ENCODE data around the gene MBD6. TPM values are rescaled to one million over a fixed set of nuclear protein-coding genes. Genes with fewer than 3 reads are reported as not detected.
"Not testable (repeated sequence)": the region's sequence is repeated elsewhere in the genome, so short reads cannot be mapped to it uniquely, and the experiment has no call there.

Gene MBD6
- total RNA-seq, 4 donors from 2014 or later: 5.5 to 20.3 (median 12.9) TPM

GRCh38 chr12:57488402-57489156, 34.0 kb upstream of the MBD6 start:
- intact Hi-C loops (cut with DNase I; ENCODE audit: low total_unique reads): loop anchor here (1.0 to 2.0 kb wide), 2 partner anchors 32 to 58 kb away; partner anchors contain the start of genes DCTN2 and DDIT3
- H3K27ac ChIP-seq: peak overlapping the region; percentile 83 to 86 (median 84)
- ATAC-seq: no peak

GRCh38 chr12:57489157-57489641, 33.4 kb upstream of the MBD6 start:
- TF ChIP-seq POLR2A (IDR thresholded peaks at IDR 0.05) (no peak), CTCF (IDR thresholded peaks at IDR 0.05 in 4 of 5, conservative IDR thresholded peaks at IDR 0.05 in 1 of 5) (no peak)
- intact Hi-C loops (cut with DNase I; ENCODE audit: low total_unique reads): loop anchor here (2.0 kb wide), 1 partner anchor 58 kb away; the partner anchor contains the start of gene DCTN2

More at GRCh38 chr12:57488402-57489156, 34.0 kb upstream of the MBD6 start:
- TF ChIP-seq POLR2A (IDR thresholded peaks at IDR 0.05): no peak
- no peak for TF ChIP-seq CTCF (IDR thresholded peaks at IDR 0.05 in 4 of 5, conservative IDR thresholded peaks at IDR 0.05 in 1 of 5)
- no peaks in the 10 kb centered on the region for H3K27me3 ChIP-seq
- no peak for DNase-seq
- H3K4me1 ChIP-seq: peaks cover 10 to 13% of the 10 kb centered on the region in 2 donors
- no peaks in the 10 kb centered on the region for H3K9me3 ChIP-seq
- in situ Hi-C loops (cut with MboI; ENCODE audit: low sequenced_read_pairs in 4 of 4): no loop called here
- H3K4me3 ChIP-seq: peak overlapping the region; percentile 74 to 95 (median 76)
- peaks cover 0 to 37% of the 10 kb centered on the region in 2 donors for H3K36me3 ChIP-seq

GRCh38 chr12:57490126-57490525, 32.5 kb upstream of the MBD6 start:
- no peaks in the 10 kb centered on the region for H3K9me3 ChIP-seq
- peaks cover 0 to 37% of the 10 kb centered on the region in 2 donors for H3K36me3 ChIP-seq
- peaks cover 10 to 13% of the 10 kb centered on the region in 2 donors for H3K4me1 ChIP-seq
- no peak overlapping the region for H3K27ac ChIP-seq
- no peak overlapping the region for H3K4me3 ChIP-seq
- intact Hi-C loops (cut with DNase I; ENCODE audit: low total_unique reads): no loop called here
- H3K27me3 ChIP-seq: no peaks in the 10 kb centered on the region
- DNase-seq (no peak), ATAC-seq (no peak)
- no peak for TF ChIP-seq POLR2A (IDR thresholded peaks at IDR 0.05)
- in situ Hi-C loops (cut with MboI; ENCODE audit: low sequenced_read_pairs in 4 of 4): no loop called here

More at GRCh38 chr12:57489157-57489641, 33.4 kb upstream of the MBD6 start:
- Histone ChIP-seq H3K27ac (peak overlapping the region in 1 of 4 donors; percentile 86), H3K4me3 (peak overlapping the region; percentile 74 to 95 (median 76)), H3K9me3 (no peaks in the 10 kb centered on the region), H3K27me3 (no peaks in the 10 kb centered on the region), H3K36me3 (peaks cover 0 to 37% of the 10 kb centered on the region in 2 donors), H3K4me1 (peaks cover 10 to 13% of the 10 kb centered on the region in 2 donors)
- in situ Hi-C loops (cut with MboI; ENCODE audit: low sequenced_read_pairs in 4 of 4): no loop called here
- DNase-seq: no peak
- ATAC-seq: no peak

GRCh38 chr12:57491393-57492280, 31.0 kb upstream of the MBD6 start:
- H3K36me3 ChIP-seq: peaks cover 0 to 44% of the 10 kb centered on the region in 2 donors
- intact Hi-C loops (cut with DNase I; ENCODE audit: low total_unique reads) (no loop called here), in situ Hi-C loops (cut with MboI; ENCODE audit: low sequenced_read_pairs in 4 of 4) (no loop called here)
- H3K27me3 ChIP-seq: no peaks in the 10 kb centered on the region
- no peak overlapping the region for H3K27ac ChIP-seq
- H3K9me3 ChIP-seq: no peaks in the 10 kb centered on the region
- ATAC-seq (no peak), DNase-seq (no peak)
- TF ChIP-seq CTCF (IDR thresholded peaks at IDR 0.05 in 4 of 5, conservative IDR thresholded peaks at IDR 0.05 in 1 of 5): no peak
- no peak for TF ChIP-seq POLR2A (IDR thresholded peaks at IDR 0.05)
- no peak overlapping the region for H3K4me3 ChIP-seq
- peaks cover 10 to 13% of the 10 kb centered on the region in 2 donors for H3K4me1 ChIP-seq

- H3K27ac ChIP-seq; H3K4me3 ChIP-seq; DNase-seq; intact Hi-C loops (cut with DNase I; ENCODE audit: low total_unique reads); H3K27me3 ChIP-seq; ATAC-seq; H3K9me3 ChIP-seq; H3K4me1 ChIP-seq; in situ Hi-C loops (cut with MboI; ENCODE audit: low sequenced_read_pairs in 4 of 4): not testable (repeated sequence)
- peaks cover 0 to 49% of the 10 kb centered on the region in 2 donors for H3K36me3 ChIP-seq
These were observed 27.4 kb upstream of the MBD6 start for GRCh38 chr12:57495051-57495701.
